DND-41 (cell line): ENCODE data around the gene BIN2.

Experiments used
- ATAC-seq: fragments of 200-7000 bp; cut with Tn5 transposase; 3 replicates; pipeline ENCODE4 v1.9.1; 2021; ENCODE audit warnings: low read depth; ENCODE audit not compliant: insufficient read depth
- DNase-seq: peaks from one replicate; pipeline ENCODE4 v3.0.0-alpha.2; 2020
- H2AFZ ChIP-seq: 2 replicates; pipeline ENCODE4 v1.6.0; 2012; ENCODE audit warnings: low read depth, low read length
- H3K27ac ChIP-seq: 2 replicates; pipeline ENCODE4 v1.5.1; 2012; ENCODE audit warnings: low read length, inconsistent platforms
- H3K27me3 ChIP-seq: fragments of 200-600 bp; sonication (generic); 2 replicates; pipeline ENCODE4 v1.6.0; 2012; ENCODE audit warnings: low read length, mild to moderate bottlenecking, inconsistent platforms; ENCODE audit not compliant: insufficient read depth, poor library complexity
- H3K36me3 ChIP-seq: 2 replicates; pipeline ENCODE4 v1.5.1; 2012; ENCODE audit warnings: low read length, inconsistent platforms; ENCODE audit not compliant: insufficient read depth
- H3K4me1 ChIP-seq: 2 replicates; pipeline ENCODE4 v1.5.1; 2012; ENCODE audit warnings: mild to moderate bottlenecking, low read length; ENCODE audit not compliant: insufficient read depth
- H3K4me2 ChIP-seq: 2 replicates; pipeline ENCODE4 v1.6.0; 2012; ENCODE audit warnings: mild to moderate bottlenecking, moderate library complexity, low read length, inconsistent platforms; ENCODE audit not compliant: insufficient read depth
- H3K4me3 ChIP-seq, 2 experiments: fragments of 200-600 bp in 1 of 2; shearing (Covaris generic) in 1 of 2; 2 replicates each; pipeline ENCODE4 v1.5.1; 2012 to 2016; ENCODE audit warnings: inconsistent platforms in 2 of 2, low read length in 2 of 2, mild to moderate bottlenecking in 2 of 2, low read depth in 1 of 2, moderate library complexity in 1 of 2
- H3K79me2 ChIP-seq: 2 replicates; pipeline ENCODE4 v1.6.0; 2012; ENCODE audit warnings: low read length, inconsistent platforms; ENCODE audit not compliant: insufficient read depth
- H3K9ac ChIP-seq: 2 replicates; pipeline ENCODE4 v1.6.0; 2012; ENCODE audit warnings: low read depth, mild to moderate bottlenecking, inconsistent platforms, low read length, moderate library complexity
- H3K9me3 ChIP-seq: 2 replicates; pipeline ENCODE4 v1.5.1; 2012; ENCODE audit warnings: low read length, moderate library complexity, mild to moderate bottlenecking, inconsistent platforms; ENCODE audit not compliant: insufficient read depth, severe bottlenecking
- H4K20me1 ChIP-seq: 2 replicates; pipeline ENCODE4 v1.6.0; 2012; ENCODE audit warnings: low read length; ENCODE audit not compliant: insufficient read depth
- EZH2 ChIP-seq: IDR thresholded peaks from 3 replicates; pipeline ENCODE4 v1.6.1; 2012; ENCODE audit warnings: borderline replicate concordance, low read depth, mild to moderate bottlenecking, moderate library complexity, low read length, inconsistent platforms; ENCODE audit not compliant: severe bottlenecking
- TF ChIP-seq, protein P1 (sequence below): IDR thresholded peaks from 2 replicates; pipeline ENCODE4 v1.5.1; 2012; ENCODE audit warnings: borderline replicate concordance, low read length, moderate library complexity, mild to moderate bottlenecking; ENCODE audit not compliant: poor library complexity, severe bottlenecking; ENCODE audit errors: extremely low read depth

The BIN2 gene

DNA sequence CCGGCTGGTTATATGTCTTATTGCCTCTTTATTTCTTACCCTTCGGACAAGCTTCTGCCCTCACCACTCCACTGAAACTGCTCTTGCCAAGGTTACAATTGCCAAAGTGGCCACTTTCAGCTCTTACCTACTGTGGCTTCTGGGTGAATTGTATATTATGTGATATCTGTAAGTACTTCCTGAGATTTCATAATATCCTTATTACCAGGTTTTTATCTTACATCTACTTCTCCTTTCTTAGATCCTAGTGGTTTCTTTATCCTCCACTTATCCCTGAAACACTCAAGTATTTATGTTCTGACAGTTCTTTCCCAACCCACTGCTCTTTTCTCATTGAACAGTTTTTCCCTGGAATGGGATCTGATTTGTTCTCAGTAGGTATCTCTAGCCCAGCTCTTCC, 12.0 kb upstream of the BIN2 start:
- peaks cover under 1% of the 10 kb centered on the region for H3K4me1 ChIP-seq
- H2AFZ ChIP-seq, result no peak overlapping the region
- no peaks in the 10 kb centered on the region for H3K9me3 ChIP-seq
- H3K27me3 ChIP-seq, result no peaks in the 10 kb centered on the region
- no peak overlapping the region for H3K27ac ChIP-seq
- no peak overlapping the region for H3K4me3 ChIP-seq
- no peak overlapping the region for H3K4me2 ChIP-seq
- H3K79me2 ChIP-seq, result no peaks in the 10 kb centered on the region
- H3K9ac ChIP-seq, result no peak overlapping the region
- no peaks in the 10 kb centered on the region for H3K36me3 ChIP-seq
- DNase-seq (no peak), ATAC-seq (no peak)
- TF ChIP-seq EZH2, result no peak
- TF ChIP-seq, protein P1, sequence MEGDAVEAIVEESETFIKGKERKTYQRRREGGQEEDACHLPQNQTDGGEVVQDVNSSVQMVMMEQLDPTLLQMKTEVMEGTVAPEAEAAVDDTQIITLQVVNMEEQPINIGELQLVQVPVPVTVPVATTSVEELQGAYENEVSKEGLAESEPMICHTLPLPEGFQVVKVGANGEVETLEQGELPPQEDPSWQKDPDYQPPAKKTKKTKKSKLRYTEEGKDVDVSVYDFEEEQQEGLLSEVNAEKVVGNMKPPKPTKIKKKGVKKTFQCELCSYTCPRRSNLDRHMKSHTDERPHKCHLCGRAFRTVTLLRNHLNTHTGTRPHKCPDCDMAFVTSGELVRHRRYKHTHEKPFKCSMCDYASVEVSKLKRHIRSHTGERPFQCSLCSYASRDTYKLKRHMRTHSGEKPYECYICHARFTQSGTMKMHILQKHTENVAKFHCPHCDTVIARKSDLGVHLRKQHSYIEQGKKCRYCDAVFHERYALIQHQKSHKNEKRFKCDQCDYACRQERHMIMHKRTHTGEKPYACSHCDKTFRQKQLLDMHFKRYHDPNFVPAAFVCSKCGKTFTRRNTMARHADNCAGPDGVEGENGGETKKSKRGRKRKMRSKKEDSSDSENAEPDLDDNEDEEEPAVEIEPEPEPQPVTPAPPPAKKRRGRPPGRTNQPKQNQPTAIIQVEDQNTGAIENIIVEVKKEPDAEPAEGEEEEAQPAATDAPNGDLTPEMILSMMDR, result no peak
- no peaks in the 10 kb centered on the region for H4K20me1 ChIP-seq

DNA sequence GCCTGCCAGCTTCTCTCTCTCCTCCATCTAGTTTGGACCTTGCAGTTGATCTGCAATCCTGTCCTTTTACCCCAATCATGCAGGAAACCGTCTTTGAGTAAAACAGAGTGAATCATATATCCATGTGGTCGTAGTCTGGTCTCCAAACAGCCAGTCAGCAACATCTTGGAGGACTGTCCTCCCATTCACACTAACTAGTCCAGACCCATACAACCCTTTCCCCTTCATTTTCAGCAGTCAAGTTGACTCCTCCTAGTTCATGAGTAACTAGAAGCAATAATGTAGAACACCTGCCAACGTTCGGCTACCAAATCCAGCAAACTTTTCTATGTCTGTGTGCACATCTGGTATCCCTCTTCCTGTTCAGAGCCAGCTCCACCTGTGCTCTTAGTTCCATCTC, 10.8 kb upstream of the BIN2 start:
- H3K9ac ChIP-seq, result no peak overlapping the region
- no peaks in the 10 kb centered on the region for H3K36me3 ChIP-seq
- H3K4me3 ChIP-seq, result no peak overlapping the region
- no peaks in the 10 kb centered on the region for H3K27me3 ChIP-seq
- ATAC-seq (no peak), DNase-seq (no peak)
- H3K9me3 ChIP-seq, result no peaks in the 10 kb centered on the region
- no peak overlapping the region for H3K27ac ChIP-seq
- no peak overlapping the region for H2AFZ ChIP-seq
- no peaks in the 10 kb centered on the region for H3K79me2 ChIP-seq
- no peaks in the 10 kb centered on the region for H4K20me1 ChIP-seq
- H3K4me2 ChIP-seq, result no peak overlapping the region
- TF ChIP-seq, protein P1, result no peak
- no peak for TF ChIP-seq EZH2
- H3K4me1 ChIP-seq, result no peaks in the 10 kb centered on the region

DNA sequence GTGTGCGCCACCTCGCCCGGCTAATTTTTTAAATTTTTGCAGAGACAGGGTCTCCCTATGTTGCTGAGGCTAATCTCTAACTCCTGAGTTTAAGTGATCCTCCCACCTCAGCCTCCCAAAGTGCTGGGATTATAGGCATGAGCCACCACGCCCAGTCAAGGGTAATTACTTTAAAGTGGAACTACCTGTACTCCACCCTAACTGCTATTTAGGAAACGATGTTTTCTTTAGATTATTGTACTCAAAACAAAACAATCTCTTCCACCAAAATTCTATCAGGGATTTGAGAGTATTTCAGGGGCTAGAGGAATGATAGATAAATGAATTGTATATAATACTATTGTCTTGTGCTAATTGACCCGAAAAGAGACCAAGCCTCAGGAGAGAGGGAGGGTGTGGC, 9.6 kb upstream of the BIN2 start:
- Histone ChIP-seq H3K4me3 (no peak overlapping the region), H3K9me3 (no peaks in the 10 kb centered on the region), H3K4me2 (no peak overlapping the region), H3K79me2 (no peaks in the 10 kb centered on the region), H4K20me1 (no peaks in the 10 kb centered on the region), H3K27me3 (no peaks in the 10 kb centered on the region), H3K36me3 (no peaks in the 10 kb centered on the region), H2AFZ (no peak overlapping the region), H3K27ac (no peak overlapping the region), H3K4me1 (peaks cover 5% of the 10 kb centered on the region; the same call in 1 of the 2 replicates), H3K9ac (no peak overlapping the region)
- no peak for DNase-seq
- TF ChIP-seq EZH2, result no peak
- TF ChIP-seq, protein P1, result no peak
- no peak for ATAC-seq

DNA sequence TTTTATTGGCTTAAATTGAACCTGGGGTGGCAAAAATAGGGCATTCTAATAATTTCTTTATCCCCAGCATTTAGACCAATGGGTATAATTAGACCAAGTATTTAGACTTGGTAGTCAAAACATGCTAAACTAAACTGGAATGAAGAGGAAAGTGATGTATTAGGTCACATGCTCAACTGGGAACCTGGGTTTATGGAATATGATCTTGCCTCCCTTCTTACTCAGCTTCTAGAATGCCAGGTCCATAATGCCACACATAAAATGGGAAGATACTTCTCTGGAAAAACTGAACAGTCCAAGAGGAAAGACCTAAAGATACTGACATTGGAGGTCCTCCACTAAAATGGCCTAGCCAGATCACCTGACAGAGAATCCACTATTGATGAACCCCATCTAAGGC, 6.2 kb upstream of the BIN2 start:
- no peaks in the 10 kb centered on the region for H3K27me3 ChIP-seq
- H3K9ac ChIP-seq, result no peak overlapping the region
- H2AFZ ChIP-seq, result no peak overlapping the region
- H3K4me3 ChIP-seq, result no peak overlapping the region
- H3K36me3 ChIP-seq, result no peaks in the 10 kb centered on the region
- H3K9me3 ChIP-seq, result no peaks in the 10 kb centered on the region
- H3K79me2 ChIP-seq, result no peaks in the 10 kb centered on the region
- H4K20me1 ChIP-seq, result no peaks in the 10 kb centered on the region
- DNase-seq (no peak), ATAC-seq (no peak)
- peaks cover 31% of the 10 kb centered on the region for H3K4me1 ChIP-seq
- TF ChIP-seq EZH2, result no peak
- TF ChIP-seq, protein P1, result no peak
- no peak overlapping the region for H3K4me2 ChIP-seq
- H3K27ac ChIP-seq, result no peak overlapping the region
